Fibroblast of the aortic adventitia (primary cell): ENCODE data around the gene PARD6B. TPM values are rescaled to one million over a fixed set of nuclear protein-coding genes. Genes with fewer than 3 reads are reported as not detected.
A peak's percentile ranks its signal among the peaks of the same experiment; 100 is the strongest.

Source experiments
- DNase-seq: peaks from one replicate; pipeline ENCODE4 v3.0.0-alpha.2; 2010; ENCODE audit warnings: low read depth
- H3K4me3 ChIP-seq: 2 replicates; pipeline ENCODE4 v1.5.1; 2011; ENCODE audit warnings: low read depth, mild to moderate bottlenecking, control low read depth, low read length, moderate library complexity
- total RNA-seq: library from RNA; depleted of rRNA; stranded (reverse); fragments of >200 nt; gene quantifications from 2 replicates; pipeline ENCODE4 v1.2.3, GENCODE V29; 2012; ENCODE audit warnings: low replicate concordance
- TF ChIP-seq, protein P1 (sequence below): IDR thresholded peaks from 2 replicates; pipeline ENCODE4 v1.5.1; 2011; ENCODE audit warnings: mild to moderate bottlenecking, low read length, control low read depth, inconsistent platforms; ENCODE audit not compliant: insufficient read depth

The PARD6B gene
- total RNA-seq, 1 donor = 1.5 TPM

GRCh38 chr20:50704514-50704913 is 26.9 kb upstream of the PARD6B start:
- H3K4me3 ChIP-seq = no peak overlapping the region
- DNase-seq = no peak
- TF ChIP-seq, protein P1, sequence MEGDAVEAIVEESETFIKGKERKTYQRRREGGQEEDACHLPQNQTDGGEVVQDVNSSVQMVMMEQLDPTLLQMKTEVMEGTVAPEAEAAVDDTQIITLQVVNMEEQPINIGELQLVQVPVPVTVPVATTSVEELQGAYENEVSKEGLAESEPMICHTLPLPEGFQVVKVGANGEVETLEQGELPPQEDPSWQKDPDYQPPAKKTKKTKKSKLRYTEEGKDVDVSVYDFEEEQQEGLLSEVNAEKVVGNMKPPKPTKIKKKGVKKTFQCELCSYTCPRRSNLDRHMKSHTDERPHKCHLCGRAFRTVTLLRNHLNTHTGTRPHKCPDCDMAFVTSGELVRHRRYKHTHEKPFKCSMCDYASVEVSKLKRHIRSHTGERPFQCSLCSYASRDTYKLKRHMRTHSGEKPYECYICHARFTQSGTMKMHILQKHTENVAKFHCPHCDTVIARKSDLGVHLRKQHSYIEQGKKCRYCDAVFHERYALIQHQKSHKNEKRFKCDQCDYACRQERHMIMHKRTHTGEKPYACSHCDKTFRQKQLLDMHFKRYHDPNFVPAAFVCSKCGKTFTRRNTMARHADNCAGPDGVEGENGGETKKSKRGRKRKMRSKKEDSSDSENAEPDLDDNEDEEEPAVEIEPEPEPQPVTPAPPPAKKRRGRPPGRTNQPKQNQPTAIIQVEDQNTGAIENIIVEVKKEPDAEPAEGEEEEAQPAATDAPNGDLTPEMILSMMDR = no peak

GRCh38 chr20:50704971-50705370 is 26.4 kb upstream of the PARD6B start:
- H3K4me3 ChIP-seq = no peak overlapping the region

GRCh38 chr20:50708845-50709635 is 22.3 kb upstream of the PARD6B start:
- DNase-seq = no peak
- no peak overlapping the region for H3K4me3 ChIP-seq
- TF ChIP-seq, protein P1 = no peak

More at GRCh38 chr20:50704971-50705370, 26.4 kb upstream of the PARD6B start:
- DNase-seq = no peak
- TF ChIP-seq, protein P1 = no peak

DNA sequence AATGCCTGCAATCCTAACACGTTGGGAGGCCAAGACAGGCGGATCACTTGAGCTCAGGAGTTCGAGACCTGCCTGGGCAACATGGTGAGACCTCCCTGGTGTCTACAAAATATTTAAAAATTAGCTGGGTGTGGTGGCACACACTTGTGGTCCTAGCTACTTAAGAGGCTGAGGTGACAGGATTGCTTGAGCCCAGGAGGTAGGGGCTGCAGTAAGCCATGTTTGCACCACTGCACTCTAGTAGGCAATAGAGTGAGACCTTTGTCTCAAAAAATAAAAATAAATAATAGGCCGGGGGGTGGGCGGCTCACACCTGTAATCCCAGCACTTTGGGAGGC is 21.8 kb upstream of the PARD6B start:
- no peak overlapping the region for H3K4me3 ChIP-seq
- DNase-seq = no peak
- TF ChIP-seq, protein P1 = no peak

GRCh38 chr20:50710492-50711063 is 20.8 kb upstream of the PARD6B start:
- TF ChIP-seq, protein P1 = no peak
- DNase-seq = peak; percentile 34
- no peak overlapping the region for H3K4me3 ChIP-seq

GRCh38 chr20:50711113-50711825 is 20.1 kb upstream of the PARD6B start:
- no peak overlapping the region for H3K4me3 ChIP-seq
- TF ChIP-seq, protein P1 = no peak
- DNase-seq = no peak
